Measurements from ENCODE around the gene CHKB.
A peak's percentile ranks its signal among the peaks of the same experiment; 100 is the strongest.

The CHKB gene

GRCh38 chr22:50571264-50572175, 11.1 kb downstream of the CHKB start:
- peak; percentile 45 for DNase-seq

DNA sequence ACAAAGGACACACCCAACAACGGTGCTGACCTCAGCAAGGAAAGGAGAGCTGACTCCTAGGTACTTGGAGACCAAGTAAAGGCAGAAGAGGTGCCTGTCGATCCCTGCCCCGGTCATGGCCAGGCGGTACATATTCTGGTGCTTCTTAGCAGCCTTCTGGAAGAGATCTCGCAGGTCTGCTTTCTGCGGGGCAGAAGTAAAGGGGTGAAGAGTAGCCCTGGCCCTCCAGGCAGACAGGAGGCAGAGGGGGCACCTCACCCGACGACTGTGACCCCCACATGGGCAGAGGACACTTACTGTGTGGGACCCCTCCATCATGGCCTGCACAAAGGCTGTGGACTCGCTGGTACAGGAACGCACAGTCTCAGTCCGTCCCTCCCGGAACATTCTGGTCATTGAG, 11.8 kb downstream of the CHKB start:
- DNase-seq = no peak

DNA sequence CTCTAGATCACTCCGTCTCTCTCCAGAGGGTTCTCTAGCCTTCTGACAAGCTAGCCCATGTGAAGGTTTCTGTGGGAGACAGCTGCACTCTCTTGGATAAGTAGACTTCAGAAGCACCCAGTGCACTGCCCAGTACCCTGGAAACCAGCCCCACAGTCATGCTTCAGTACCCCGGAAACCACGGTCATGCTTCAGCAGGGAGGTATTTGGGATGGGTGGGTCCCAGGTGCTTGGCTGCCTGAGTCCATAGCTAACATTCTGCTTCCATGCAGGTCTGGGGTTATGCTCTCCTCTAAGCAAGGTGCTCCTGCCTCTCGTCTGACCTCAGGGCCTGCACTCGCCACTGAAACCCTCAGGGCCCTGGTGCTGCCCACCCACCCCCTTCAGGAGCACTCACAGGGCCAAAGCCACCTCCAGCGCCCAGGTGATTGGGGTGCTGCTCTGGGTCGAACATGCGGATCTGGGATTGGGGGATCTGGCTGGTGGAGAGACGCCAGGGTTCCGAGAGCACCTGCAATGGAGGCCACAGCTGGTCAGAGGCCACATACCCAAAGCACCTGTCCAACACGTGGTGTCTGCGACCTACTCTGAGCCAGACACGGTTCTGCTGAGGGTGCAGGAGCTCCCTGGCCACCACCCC, 12.6 kb downstream of the CHKB start:
- DNase-seq = peak; percentile 60

DNA sequence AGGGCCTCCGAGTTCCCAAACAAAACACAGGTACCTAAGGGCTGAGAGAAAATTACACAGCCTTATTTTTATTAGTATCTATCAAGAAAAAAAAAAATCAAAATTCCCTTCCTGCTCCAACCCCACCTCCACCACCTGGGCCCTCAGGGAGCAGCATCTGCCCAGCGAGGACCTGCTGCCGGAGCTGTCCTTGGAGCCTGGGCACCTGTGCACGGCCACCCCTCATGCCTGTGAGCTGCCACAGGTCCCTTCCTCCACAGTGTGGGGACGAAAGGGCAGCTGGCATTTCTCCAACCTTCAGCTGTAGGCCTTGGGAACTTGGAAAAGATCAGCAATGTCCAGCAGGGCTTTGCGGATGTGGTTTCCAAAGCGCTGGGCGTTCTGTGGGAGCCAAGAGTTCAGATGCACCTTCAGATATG, 13.6 kb downstream of the CHKB start:
- peak; percentile 33 for DNase-seq

DNA sequence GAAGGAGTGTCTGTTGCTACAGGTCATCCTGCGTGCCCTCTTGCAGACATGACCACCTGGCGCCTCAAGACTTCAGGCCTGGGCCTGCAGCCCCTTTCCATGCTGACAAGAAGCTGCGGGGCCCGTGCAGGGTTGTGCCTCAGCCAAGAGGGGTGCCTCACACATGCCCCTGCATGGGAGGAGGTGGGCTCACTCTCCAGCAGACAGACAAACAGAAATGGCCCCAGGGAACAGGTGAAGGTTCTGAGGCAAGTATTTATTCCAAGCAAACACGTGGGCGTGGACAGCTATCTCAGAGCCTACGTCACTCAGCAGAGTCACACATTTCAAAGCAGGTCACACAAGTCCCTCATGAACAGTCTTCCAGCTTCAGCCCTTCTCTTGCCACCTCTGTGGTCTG, 14.0 kb downstream of the CHKB start:
- peak; percentile 56 for DNase-seq

- DNase-seq = peak; percentile 39
Measured at GRCh38 chr22:50567721-50568252, 14.9 kb downstream of the CHKB start.

DNA sequence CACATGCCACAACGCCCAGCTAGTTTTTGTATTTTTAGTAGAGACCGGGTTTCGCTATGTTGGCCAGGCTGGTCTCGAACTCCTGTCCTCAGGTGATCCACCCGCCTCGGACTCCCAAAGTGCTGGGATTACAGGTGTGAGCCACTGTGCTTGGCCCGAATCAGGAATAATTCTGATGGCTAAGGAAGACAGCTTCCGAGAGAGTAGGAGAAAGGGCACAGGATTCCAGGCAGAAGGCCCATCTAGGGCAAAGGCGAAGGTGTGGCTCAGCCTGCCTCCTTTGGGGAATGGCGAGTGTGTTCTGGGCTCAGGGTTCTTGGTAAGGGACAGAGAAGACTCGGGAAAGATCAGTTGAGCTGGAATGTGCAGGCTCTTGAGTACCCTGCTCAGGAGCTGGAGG, 18.4 kb downstream of the CHKB start:
- no peak for DNase-seq

- DNase-seq = no peak
Measured at GRCh38 chr22:50563413-50564160, 19.1 kb downstream of the CHKB start.

- DNase-seq = peak; percentile 99
Measured at GRCh38 chr22:50562523-50563412, 19.9 kb downstream of the CHKB start, which contains the start of gene SYCE3. SYCE3 (minus strand) TSS chr22:50562919; CDS start chr22:50556405, 6,514 bp downstream.

DNA sequence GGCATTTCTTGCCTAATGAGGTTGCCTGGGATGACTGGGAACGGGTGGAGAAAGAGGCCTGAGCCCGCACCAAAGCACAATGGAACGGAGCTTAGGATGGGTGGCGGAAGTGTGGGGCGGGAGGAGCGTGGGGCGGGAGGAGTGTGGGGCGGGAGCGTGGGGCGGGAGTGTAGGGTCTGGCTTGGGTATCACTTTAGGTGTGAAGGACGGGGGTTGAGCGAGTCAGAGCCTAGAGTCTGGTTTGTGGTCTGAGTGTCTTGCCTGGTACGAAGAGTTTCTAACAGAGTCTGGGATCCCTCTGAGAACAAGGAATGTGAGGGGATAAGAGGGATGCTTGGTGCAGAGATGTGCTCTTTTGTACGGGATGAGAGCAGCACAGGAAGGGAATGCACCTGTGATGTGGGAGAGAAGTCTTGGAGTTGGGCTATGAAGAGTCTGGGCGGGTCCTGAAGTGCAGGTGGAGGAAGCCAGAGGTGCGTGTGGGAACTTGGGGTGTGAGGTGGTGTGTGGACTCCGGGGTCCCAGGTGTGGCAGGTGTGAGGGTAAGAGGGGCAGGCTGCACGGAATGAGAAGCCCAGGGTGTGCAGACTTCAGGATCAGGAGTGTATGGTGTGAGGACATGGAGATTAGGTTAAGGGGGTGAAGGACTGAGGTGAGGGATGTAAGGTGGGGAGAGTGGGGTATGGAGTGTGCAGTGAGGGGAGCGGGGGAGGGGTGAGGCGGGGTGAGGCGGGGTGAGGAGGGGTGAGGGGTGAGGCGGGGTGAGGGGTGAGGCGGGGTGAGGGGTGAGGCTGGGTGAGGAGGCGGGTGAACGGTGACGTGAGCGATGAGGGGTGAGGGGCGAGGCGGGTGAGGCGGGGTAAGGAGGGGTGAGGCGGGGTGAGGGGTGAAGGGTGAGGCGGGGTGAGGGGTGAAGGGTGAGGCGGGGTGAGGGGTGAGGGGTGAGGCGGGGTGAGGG, 21.0 kb downstream of the CHKB start:
- DNase-seq = no peak

DNA sequence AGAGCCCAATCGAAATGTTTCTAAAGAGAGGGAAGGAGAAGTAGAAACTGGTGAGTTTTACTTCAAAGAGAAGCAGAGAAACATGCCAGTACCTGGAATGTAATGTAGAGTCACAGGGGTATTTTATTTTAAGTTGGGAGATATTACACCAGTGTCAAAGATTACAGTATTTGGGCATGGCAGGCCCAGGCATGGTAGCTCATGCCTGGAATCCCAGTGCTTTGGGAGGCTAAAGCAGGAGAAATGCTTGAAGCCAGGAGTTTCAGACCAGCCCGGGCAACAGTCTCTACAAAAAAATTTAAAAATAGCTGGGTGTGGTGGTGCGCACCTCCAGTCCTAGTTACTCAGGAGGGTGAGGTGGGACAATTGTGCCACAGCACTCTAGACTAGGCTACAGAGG, 22.6 kb downstream of the CHKB start:
- no peak for DNase-seq

DNA sequence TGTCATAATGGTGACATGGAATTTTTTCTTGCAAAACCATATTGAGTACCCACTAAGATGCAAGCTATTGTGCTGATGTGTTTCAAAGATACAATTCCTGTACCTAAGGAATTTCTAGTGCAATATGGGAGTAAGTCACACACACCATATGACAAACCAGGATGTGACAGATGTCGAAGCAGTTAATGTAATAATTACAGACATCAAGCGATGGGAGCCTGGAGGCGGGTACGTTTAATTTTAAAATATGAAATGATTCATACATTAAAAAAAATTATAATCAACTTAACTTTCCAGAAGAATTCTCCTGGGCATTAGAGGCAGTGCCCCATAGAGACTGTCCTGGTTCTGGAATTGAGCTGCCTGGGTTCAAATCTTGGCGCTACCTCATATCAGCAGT, 25.9 kb downstream of the CHKB start:
- no peak for DNase-seq

DNA sequence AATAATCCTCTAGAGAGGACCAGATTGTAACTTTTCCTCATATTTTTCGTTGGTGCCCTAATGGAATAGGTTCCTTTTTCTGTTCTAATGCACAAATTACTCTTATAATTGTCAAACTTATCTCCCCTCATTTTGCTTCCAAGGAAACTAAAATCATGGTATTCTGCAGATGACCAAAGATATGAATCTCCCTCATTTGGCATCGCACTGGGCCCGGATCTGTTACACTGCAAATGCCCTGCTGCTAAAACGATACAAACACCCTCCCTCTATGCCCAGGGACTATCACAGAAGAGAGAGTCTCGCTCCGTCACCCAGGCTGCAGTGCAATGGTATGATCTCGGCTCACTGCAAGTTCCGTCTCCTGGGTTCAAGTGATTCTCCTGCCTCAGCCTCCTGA, 29.3 kb downstream of the CHKB start:
- DNase-seq = no peak

DNA sequence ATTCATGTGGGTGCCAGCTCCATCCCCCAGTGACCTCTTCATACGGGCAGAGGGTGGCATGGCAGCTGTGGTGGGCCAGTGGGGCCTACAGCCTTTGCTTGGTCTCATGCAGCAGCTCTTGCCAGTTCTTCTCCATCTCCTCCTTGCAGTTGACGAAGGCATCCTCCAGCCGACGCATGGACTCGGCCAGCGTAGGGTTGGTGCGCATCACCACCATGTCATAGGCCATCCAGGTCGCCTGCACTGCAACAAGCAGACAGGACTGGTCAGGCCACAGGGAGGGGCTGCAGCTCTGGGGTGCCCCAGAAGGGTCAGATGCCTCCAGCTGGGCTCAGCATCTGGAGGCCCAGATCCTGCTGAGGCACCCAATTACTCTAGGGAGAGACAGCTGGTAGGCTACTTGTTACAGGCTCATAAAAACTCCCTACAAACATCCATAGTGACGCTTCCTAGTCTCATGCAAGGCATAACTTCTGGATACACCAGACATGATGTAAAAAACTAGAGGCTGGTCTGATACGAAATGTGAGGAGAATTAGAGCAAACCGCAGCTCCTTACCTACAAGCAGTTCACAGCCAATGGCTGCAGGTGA, 31.4 kb downstream of the CHKB start:
- no peak for DNase-seq

DNA sequence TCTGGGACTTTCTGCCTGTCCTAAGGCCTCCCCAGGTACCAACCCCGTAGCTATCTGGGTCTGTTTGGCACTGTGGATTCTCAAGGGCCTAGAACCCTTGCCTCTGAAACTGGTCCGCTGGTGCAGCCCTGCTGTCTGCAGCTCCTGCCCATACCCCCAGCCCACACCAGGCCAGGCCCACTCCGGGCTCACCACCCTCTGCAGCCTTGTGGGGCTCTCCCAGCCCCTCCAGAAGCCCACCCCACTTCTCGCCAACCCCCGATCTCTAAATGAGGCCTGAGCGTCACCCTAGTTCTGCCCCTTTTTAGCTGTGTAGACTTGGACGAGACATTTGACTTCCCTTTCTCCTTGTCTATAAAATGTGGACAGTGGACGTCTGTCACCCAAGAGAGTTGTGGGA, 32.3 kb downstream of the CHKB start:
- DNase-seq = no peak

GRCh38 chr22:50548921-50549790, 33.5 kb downstream of the CHKB start:
- DNase-seq = no peak

DNA sequence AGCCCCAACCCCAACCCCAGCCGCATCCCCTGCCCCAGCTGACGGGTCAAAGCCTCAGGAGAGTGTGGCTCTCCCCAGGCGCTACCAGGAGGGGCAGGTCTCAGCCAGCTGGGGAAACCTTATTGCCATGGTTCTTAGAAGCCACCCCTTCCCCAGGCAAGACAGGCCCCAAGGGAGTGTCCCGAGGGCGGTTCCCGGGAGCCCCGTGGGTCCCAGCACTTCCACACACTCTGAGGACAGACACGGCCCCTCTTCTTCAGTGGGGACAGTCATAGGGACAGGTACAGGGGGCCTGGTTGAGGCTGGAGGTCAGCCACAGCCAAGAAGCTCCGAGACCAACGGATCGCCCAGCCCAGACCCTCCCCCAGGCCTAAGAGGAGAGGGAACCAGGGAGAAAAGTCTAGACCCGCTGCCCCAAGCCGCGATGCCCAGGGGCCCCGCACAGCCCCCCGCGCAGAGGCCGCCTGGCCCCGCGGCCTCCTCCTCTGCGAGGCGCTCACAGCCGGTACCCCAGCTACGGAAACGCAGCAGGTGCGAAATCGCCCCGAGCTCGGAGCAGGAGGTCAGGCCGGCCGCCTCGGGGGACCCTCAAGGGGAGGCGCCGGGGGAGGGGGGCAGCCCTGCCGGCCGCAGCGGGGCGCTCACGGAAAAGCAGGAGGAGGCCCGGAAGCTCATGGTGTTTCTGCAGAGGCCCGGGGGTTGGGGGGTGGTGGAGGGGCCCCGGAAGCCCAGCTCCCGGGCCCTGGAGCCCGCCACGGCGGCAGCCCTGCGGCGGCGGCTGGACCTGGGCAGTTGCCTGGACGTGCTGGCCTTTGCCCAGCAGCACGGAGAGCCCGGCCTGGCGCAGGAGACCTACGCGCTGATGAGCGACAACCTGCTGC, 34.4 kb downstream of the CHKB start:
- peak; percentile 85 for DNase-seq

- DNase-seq = no peak
Measured at GRCh38 chr22:50547263-50547985, 35.2 kb downstream of the CHKB start.
